PFSK-1 (cell line): ENCODE data around the gene KIF3A.

Experiments
- FOXP2 ChIP-seq: optimal IDR thresholded peaks from 2 replicates; pipeline ENCODE3; 2011; ENCODE audit warnings: borderline replicate concordance, control low read depth, inconsistent platforms; ENCODE audit not compliant: insufficient read depth; ENCODE audit errors: extremely low read length, extremely low read depth
- POLR2AphosphoS5 ChIP-seq: IDR thresholded peaks from 2 replicates; pipeline ENCODE4 v1.6.1; 2012; ENCODE audit warnings: low read depth, mild to moderate bottlenecking, control low read depth, low read length, moderate library complexity
- REST ChIP-seq, 2 experiments: IDR thresholded peaks; 2 replicates each; pipeline versions ENCODE4 v1.6.1 to v1.8.0; 2011 to 2012; ENCODE audit warnings: low read depth in 2 of 2, low read length in 2 of 2, control low read depth in 1 of 2, inconsistent platforms in 1 of 2, mild to moderate bottlenecking in 1 of 2, moderate library complexity in 1 of 2; ENCODE audit not compliant: insufficient read depth in 1 of 2
- SIN3A ChIP-seq: IDR thresholded peaks from 2 replicates; pipeline ENCODE4 v1.6.1; 2012; ENCODE audit warnings: mild to moderate bottlenecking, low read length, moderate library complexity, borderline replicate concordance; ENCODE audit not compliant: insufficient read depth
- TAF1 ChIP-seq: IDR thresholded peaks from 2 replicates; pipeline ENCODE4 v1.6.1; 2012; ENCODE audit warnings: low read length, control low read depth, borderline replicate concordance; ENCODE audit not compliant: insufficient read depth

Gene KIF3A

DNA sequence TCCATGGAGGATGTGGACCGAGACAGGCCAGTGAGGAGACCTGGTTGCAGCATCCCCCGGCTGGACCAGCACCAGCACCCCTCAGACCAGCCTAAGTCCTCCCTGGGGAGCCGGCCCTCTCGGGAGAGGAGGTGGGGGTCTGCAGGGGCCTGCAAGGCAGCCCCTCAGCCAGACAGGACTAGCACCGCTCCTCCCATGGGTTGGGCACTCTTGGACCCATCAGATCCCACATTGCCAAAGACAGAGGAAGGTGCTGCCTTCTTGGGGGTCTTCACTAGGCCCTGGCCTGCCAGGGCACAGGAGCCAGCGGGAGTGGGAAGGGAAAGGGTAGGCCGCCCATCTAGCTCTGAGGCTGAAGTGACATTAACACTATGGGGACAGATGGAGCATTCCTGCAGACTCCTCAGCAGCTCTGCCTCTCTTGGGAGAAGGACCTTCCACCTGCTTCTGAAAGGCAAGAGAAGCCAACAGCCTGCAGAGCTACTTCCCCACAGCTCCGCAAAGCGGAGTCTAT, 72.6 kb downstream of the KIF3A start:
- TF ChIP-seq SIN3A = no peak
- no peak for TF ChIP-seq POLR2AphosphoS5
- TF ChIP-seq TAF1 = no peak

DNA sequence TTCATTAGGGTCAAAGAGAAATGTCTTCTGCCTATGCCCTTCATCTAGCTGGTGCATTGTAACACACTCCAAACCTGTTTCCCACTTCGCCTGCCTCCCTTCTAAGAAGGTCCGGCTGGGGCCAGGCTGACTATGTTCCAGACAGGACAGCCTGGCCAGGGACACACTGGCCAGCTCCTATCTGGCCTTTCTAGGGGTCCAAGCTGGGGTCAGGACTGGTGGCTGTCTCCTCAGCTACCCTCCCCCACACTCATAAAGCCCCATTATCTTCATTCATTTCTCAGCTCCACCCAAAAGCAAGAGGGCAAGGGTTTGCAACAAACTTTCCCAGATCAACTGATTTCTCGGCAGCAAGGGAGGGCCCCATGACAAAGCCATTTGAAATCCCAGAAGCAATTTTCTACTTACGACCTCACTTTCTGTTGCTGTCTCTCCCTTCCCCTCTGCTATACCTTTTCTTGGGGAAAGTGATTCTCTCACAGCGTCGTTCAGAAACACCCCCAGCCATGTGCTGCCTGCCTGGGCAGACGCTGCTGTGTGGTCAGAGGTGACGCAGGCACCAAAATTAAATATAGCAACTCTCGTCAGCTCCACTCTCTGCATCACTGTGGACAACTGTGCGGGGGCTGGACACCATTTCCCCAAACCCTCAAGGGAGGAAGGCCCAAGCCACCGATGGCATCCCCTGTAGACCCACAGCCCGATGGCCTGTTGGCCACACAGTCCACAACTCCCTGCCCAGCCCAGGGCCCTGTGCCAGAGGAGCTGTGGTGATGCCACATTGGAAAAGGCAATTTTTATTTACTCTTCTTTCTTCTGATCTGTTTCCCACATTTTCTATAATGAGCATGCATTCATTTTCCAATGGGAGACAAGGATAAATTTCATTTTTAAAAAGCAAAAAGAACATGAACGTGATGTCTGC, 73.3 kb downstream of the KIF3A start:
- TF ChIP-seq REST (IDR thresholded peaks at IDR 0.05; ENCODE audit: insufficient read depth in 1 of 2, low read depth in 2 of 2, low read length in 2 of 2) (no peak), FOXP2 (no peak)

- no peak for TF ChIP-seq TAF1
- no peak for TF ChIP-seq SIN3A
- TF ChIP-seq REST (IDR thresholded peaks at IDR 0.05; ENCODE audit: insufficient read depth in 1 of 2, low read depth in 2 of 2, low read length in 2 of 2) = no peak
- no peak for TF ChIP-seq POLR2AphosphoS5
Observed at GRCh38 chr5:132662925-132663770, 74.2 kb downstream of the KIF3A start.

- TF ChIP-seq SIN3A (no peak), POLR2AphosphoS5 (no peak), REST (IDR thresholded peaks at IDR 0.05; ENCODE audit: insufficient read depth in 1 of 2, low read depth in 2 of 2, low read length in 2 of 2) (no peak), FOXP2 (no peak), TAF1 (no peak)
Observed at GRCh38 chr5:132662004-132662401, 75.3 kb downstream of the KIF3A start.

DNA sequence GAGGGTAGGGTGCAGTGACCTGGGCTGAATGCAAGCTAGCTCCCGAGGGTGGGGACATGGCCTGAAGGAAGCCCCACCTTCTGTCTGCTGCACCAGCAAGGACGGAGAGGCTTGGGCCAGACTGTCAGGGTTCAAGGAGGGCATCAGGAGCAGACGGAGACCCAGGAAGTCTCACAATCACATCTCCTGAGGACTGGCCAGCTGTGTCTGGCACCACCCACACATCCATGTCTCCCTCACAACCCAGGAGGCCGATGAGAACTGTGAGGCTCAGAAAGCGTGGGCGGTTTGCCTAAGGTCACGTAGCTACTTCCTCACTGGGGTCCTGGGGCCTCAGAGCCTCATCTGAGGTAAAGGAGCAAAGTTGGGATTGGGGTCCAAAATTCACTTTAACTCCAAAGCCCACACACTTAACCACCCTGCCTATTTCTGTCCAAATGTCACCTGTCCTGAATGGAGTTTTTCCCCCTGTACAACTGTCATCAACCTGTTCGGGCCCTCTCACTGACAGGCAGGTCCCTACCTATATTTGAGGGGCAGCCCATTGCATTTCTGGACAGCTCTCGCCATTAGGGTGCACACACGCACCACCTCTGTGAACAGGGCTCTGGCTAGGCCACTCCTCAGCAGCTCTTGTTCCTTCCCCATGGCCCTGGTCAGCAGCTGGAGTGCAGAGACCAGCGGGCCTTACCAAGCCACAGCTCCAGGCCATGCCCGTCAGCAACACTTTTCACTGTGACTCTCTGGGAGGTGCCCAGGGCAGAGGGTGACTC, 75.9 kb downstream of the KIF3A start:
- TF ChIP-seq SIN3A = no peak
- no peak for TF ChIP-seq TAF1
- no peak for TF ChIP-seq POLR2AphosphoS5
- TF ChIP-seq FOXP2 = no peak
- no peak for TF ChIP-seq REST (IDR thresholded peaks at IDR 0.05; ENCODE audit: insufficient read depth in 1 of 2, low read depth in 2 of 2, low read length in 2 of 2)
